Ascending aorta (tissue), 2 donors: Measurements from ENCODE around the gene RNF214. TPM values are rescaled to one million over a fixed set of nuclear protein-coding genes. Genes with fewer than 3 reads are reported as not detected.

Experiments
- DNase-seq, 2 donors: peaks; one replicate each; pipeline ENCODE4 v3.0.0-alpha.2; 2019; ENCODE audit warnings: low spot score in 2 of 2
- H3K27ac ChIP-seq, 2 donors: fragments of 200-600 bp; sonication (generic); one replicate each; pipeline ENCODE4 v1.5.1; 2016 to 2017; ENCODE audit warnings: mild to moderate bottlenecking in 1 of 2
- H3K27me3 ChIP-seq: fragments of 200-600 bp; sonication (generic); one replicate; pipeline ENCODE4 v1.5.1; 2017
- H3K36me3 ChIP-seq, 2 donors: fragments of 200-600 bp; sonication (generic); one replicate each; pipeline ENCODE4 v1.5.1; 2016
- H3K4me1 ChIP-seq, 2 donors: fragments of 200-600 bp; sonication (generic); one replicate each; pipeline ENCODE4 v1.5.1; 2016 to 2017; ENCODE audit warnings: mild to moderate bottlenecking in 1 of 2
- H3K4me3 ChIP-seq, 2 donors: fragments of 200-600 bp; sonication (generic); one replicate each; pipeline ENCODE4 v1.5.1; 2016 to 2017; ENCODE audit warnings: mild to moderate bottlenecking in 1 of 2
- H3K9me3 ChIP-seq, 2 donors: fragments of 200-600 bp; sonication (generic); one replicate each; pipeline ENCODE4 v1.5.1; 2016
- intact Hi-C: fragments of 100-400 bp; cut with DNase I; formaldehyde crosslinking; loops from one replicate; pipeline ENCODE4 v1.15.1; 2023
- total RNA-seq: library from RNA; depleted of rRNA; stranded (reverse); fragments of >200 nt; gene quantifications from one replicate; pipeline ENCODE4 v1.1.0, GENCODE V29; 2016
- TF ChIP-seq, protein P1 (sequence below), 3 experiments: fragments of 200-600 bp in 2 of 3; fragments of 450-650 bp in 1 of 3; sonication (generic) in 2 of 3; IDR thresholded peaks; one replicate each; pipeline ENCODE4 v1.5.1; 2016 to 2019; ENCODE audit warnings: antibody characterized with exemption in 3 of 3, mild to moderate bottlenecking in 1 of 3, moderate library complexity in 1 of 3

The RNF214 gene
- total RNA-seq, 1 donor from 2014 or later, result 0.53 TPM

DNA sequence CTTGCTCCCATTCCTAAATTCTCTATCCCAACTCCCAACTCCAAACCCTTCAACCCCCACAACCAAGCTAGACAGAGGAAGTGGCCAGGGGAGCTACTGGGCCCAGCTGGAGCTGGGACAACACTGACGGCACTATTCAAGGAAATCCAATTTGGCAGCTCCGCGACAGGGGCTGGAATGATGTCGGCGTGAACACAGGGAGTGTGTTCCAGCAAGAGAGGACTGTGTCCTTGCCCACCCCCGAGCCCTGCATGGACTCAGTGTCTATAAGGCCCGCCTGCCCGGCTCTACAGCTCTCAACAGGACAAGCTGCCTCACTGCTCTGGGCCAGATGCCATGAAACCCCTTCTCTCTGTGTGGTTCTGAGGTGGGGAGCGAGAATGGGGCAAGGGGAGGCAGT, 11.9 kb upstream of the RNF214 start:
- TF ChIP-seq, protein P1, sequence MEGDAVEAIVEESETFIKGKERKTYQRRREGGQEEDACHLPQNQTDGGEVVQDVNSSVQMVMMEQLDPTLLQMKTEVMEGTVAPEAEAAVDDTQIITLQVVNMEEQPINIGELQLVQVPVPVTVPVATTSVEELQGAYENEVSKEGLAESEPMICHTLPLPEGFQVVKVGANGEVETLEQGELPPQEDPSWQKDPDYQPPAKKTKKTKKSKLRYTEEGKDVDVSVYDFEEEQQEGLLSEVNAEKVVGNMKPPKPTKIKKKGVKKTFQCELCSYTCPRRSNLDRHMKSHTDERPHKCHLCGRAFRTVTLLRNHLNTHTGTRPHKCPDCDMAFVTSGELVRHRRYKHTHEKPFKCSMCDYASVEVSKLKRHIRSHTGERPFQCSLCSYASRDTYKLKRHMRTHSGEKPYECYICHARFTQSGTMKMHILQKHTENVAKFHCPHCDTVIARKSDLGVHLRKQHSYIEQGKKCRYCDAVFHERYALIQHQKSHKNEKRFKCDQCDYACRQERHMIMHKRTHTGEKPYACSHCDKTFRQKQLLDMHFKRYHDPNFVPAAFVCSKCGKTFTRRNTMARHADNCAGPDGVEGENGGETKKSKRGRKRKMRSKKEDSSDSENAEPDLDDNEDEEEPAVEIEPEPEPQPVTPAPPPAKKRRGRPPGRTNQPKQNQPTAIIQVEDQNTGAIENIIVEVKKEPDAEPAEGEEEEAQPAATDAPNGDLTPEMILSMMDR (IDR thresholded peaks at IDR 0.05), result no peak
- H3K27me3 ChIP-seq, result no peaks in the 10 kb centered on the region
- peaks cover 41 to 55% of the 10 kb centered on the region in 2 donors for H3K4me1 ChIP-seq
- peak; percentile 55 to 95 for DNase-seq
- H3K36me3 ChIP-seq, result peaks cover 13 to 20% of the 10 kb centered on the region in 2 donors
- H3K27ac ChIP-seq, result peak overlapping the region; percentile 90 to 94
- intact Hi-C loops, result loop anchor here (1.0 kb wide), 1 partner anchor 21 kb away; the partner anchor contains the start of gene TAGLN
- H3K9me3 ChIP-seq, result no peaks in the 10 kb centered on the region
- peak overlapping the region; percentile 3 to 46 for H3K4me3 ChIP-seq

- TF ChIP-seq, protein P1 (IDR thresholded peaks at IDR 0.05), result no peak
- Histone ChIP-seq H3K9me3 (no peaks in the 10 kb centered on the region), H3K27me3 (no peaks in the 10 kb centered on the region), H3K4me1 (peaks cover 35 to 53% of the 10 kb centered on the region in 2 donors), H3K27ac (peak overlapping the region; percentile 90 to 94), H3K36me3 (peaks cover 14 to 20% of the 10 kb centered on the region in 2 donors), H3K4me3 (peak overlapping the region; percentile 3 to 46)
- intact Hi-C loops, result loop anchor here (1.0 kb wide), 1 partner anchor 22 kb away; the partner anchor contains the start of gene TAGLN
- no peak for DNase-seq
These were observed 11.3 kb upstream of the RNF214 start for GRCh38 chr11:117220999-117221774.

- Histone ChIP-seq H3K27me3 (no peaks in the 10 kb centered on the region), H3K9me3 (no peaks in the 10 kb centered on the region), H3K4me3 (peak overlapping the region; percentile 3 to 46), H3K36me3 (peaks cover 18 to 24% of the 10 kb centered on the region in 2 donors), H3K4me1 (peaks cover 35 to 49% of the 10 kb centered on the region in 2 donors), H3K27ac (peak overlapping the region; percentile 90 to 94)
- peak in 1 of 2 donors; percentile 89 for DNase-seq
- intact Hi-C loops, result no loop called here
- TF ChIP-seq, protein P1 (IDR thresholded peaks at IDR 0.05), result no peak
These were observed 10.5 kb upstream of the RNF214 start for GRCh38 chr11:117221775-117222517.

DNA sequence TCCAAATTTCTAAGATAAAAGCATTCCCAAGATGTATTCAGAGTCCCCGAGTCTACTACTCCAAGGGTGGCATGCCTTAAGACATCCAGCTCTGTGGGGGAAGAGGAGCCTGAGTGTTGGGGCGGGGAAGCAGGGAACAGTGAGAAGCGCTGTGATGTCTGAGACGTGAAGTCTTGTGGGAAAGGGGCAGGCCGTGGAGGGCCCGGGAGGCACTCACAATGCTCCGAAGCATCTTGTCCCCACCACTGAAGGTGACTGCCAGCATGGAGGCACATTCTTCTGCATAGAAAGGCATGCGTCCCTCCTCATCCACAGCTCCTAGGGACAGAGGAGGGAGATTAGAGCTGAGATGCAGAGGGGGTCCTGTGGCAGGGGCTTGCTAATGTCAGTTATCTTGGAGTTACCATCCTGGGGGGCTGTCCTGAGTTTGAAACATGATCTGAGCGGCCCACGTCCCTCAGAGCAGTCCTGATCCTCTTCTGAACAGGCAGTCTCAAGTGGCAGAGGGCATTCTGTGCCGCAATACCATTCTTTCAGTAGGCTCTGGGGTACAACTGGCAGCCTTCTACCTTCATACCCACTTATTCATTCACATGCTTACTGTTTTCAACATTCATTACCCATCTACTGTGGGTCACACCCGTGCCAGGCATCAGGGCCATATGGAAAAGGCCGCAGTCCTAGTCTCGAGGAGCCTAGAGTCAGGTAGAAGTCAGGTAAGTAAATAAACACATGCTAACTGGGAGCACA, 9.3 kb upstream of the RNF214 start:
- peaks cover 28 to 36% of the 10 kb centered on the region in 2 donors for H3K36me3 ChIP-seq
- peak overlapping the region; percentile 90 to 94 for H3K27ac ChIP-seq

More for the DNA sequence above, 9.3 kb upstream of the RNF214 start:
- intact Hi-C loops, result no loop called here
- TF ChIP-seq, protein P1 (IDR thresholded peaks at IDR 0.05), result no peak
- no peaks in the 10 kb centered on the region for H3K27me3 ChIP-seq
- no peaks in the 10 kb centered on the region for H3K9me3 ChIP-seq
- H3K4me1 ChIP-seq, result peaks cover 28 to 42% of the 10 kb centered on the region in 2 donors
- no peak overlapping the region for H3K4me3 ChIP-seq
- peak in 1 of 2 donors; percentile 58 for DNase-seq
